ENCODE data around the gene PPP1R3G. TPM values are rescaled to one million over a fixed set of nuclear protein-coding genes. Genes with fewer than 3 reads are reported as not detected.

PPP1R3G gene
- total RNA-seq, 1 experiment from 2014 or later = 0.14 TPM

DNA sequence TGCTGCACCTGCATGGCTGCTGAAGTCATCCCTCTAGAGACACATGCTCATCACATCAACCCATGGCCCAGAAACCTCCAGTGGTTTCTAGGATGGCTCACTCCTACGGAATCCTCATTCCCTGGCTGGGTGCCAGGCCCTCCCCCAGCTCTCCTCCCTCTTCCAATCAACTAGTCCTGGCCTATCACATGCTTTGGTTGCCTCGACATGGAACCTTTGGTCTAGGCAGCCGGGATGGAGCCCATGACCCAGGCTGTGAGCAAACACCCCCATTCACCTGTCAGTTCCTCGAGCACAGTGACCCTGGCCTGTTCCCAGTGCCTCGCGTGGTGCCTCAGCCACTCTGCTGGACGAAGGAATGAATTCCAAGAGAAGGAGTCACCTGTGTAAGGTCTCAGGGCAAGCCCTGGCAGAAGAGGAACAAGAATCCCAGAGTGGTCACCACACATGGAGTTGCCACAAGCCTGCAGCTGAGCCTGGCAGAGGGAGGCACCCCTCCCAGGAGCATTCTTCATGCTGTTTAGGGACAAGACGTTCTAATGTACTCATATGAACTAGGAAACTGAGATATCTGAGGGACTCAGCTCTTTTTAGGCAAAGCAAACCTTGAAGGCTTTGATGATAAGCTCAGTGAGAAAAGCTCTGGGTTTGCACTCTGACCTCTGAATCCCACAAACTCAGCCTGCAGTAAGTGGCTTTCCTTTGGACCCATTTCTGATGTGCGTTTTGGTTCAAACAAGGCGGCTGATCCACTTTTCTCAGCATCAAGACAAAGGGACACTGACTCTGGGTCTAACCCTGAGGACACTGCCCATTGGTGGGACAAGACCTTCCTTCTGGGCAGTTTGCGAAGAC is 40.2 kb downstream of the PPP1R3G start:
- in situ Hi-C loops (cut with HindIII; ENCODE audit: low pct_unique_long_range_greater_than_20kb, low sequenced_read_pairs) = no loop called here
- peak; percentile 85 for DNase-seq (ENCODE audit: low read depth)

DNA sequence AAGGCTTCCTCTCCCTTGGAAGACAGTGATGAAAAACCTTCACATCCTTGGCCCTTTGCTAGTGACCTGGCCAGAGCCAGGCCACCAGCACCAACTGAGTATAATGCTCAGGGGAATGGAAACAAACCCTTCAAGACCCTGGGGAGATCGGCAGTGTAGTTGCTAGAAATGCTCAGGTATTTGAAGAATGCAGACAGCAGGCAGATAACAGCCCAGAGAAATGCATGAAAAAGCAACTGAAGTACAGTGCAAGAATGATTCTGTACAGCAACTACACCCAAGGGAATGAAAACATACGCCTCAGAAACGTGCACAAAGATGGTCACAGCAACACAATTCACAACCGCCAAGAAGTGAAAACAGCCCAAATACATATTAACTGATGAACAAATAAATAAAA is 41.1 kb downstream of the PPP1R3G start:
- DNase-seq (ENCODE audit: low read depth) = peak; percentile 53
- in situ Hi-C loops (cut with HindIII; ENCODE audit: low pct_unique_long_range_greater_than_20kb, low sequenced_read_pairs) = no loop called here

DNA sequence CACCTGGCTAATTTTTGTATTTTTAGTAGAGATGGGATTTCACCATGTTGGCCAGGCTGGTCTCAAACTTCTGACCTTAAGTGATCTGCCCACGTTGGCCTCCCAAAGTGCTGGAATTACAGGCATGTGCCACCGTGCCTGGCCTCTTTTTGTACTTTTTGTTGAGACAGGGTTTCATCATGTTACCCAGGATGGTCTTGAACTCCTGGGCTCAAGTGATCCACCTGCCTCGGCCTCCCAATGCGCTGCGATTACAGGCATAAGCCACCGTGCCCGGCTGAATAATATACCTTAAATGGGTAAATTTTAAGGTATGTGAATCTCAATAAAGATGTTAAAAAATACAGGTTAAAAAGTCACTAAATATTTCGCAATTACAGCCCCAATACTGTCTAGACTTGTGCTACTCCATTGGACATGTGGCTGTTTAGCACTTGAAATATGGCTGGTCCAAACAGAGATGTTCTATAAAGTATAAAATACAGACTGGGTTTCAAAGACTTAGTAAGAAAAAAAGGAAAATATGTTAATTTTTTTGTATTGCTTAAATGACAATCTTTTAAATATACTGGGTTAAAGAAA is 42.1 kb downstream of the PPP1R3G start:
- no peak for DNase-seq (ENCODE audit: low read depth)

DNA sequence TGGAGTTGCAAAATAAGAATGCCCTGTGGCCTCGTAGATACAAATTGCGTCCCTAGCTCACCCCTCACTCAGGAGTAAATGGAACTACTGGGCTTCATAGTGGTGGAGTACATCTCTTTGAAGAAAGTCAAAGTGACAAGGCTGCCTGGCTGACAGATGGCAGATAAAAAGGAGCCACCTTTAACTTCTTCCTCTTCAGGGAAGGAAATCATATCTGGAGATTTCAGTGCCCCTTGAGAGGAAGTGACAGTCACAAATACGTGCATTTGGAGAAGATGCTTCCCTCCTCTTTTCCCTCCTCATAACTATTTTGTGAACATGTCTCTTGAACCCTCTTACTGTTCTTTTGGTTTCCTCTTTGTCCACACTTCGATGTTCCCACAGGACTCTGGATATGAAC is 43.2 kb downstream of the PPP1R3G start:
- no peak for DNase-seq (ENCODE audit: low read depth)
- in situ Hi-C loops (cut with HindIII; ENCODE audit: low pct_unique_long_range_greater_than_20kb, low sequenced_read_pairs) = no loop called here

More for the DNA sequence above, 42.1 kb downstream of the PPP1R3G start:
- in situ Hi-C loops (cut with HindIII; ENCODE audit: low pct_unique_long_range_greater_than_20kb, low sequenced_read_pairs) = no loop called here

DNA sequence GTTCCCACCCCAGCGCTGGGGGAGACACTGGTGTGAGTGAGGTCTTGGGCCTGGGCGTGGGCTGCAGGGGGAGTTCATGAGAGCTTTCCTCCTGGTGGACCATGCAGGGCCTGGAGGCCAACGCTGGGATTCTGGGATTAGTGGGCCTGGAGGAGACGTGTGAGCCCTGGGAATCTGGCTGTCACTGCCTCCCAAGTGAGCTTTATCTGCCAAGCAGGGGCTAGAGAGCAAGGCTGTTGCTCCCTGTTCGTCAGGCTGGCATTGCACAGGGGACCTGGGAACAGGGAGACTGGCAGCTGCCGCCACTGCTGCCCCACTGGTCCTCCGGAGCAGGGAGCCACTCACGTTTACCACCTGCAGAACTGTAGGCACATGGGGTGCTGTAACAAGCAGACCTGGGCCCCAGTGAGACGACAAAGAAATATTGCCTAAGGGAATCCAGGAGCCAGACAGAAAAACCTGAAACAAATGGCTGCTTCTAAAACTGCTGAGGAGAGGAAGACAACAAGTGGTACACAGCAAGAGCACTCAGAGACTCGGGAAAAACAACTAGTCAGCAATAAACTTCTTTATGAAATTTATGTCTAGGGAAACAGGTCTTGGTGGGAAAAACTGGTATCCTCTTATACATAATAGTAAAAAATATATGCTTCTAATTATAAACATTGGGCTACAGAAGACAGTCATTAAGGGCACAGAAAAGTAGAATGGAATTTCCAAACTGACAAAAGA is 45.2 kb downstream of the PPP1R3G start:
- DNase-seq (ENCODE audit: low read depth) = no peak
- in situ Hi-C loops (cut with HindIII; ENCODE audit: low pct_unique_long_range_greater_than_20kb, low sequenced_read_pairs) = no loop called here

DNA sequence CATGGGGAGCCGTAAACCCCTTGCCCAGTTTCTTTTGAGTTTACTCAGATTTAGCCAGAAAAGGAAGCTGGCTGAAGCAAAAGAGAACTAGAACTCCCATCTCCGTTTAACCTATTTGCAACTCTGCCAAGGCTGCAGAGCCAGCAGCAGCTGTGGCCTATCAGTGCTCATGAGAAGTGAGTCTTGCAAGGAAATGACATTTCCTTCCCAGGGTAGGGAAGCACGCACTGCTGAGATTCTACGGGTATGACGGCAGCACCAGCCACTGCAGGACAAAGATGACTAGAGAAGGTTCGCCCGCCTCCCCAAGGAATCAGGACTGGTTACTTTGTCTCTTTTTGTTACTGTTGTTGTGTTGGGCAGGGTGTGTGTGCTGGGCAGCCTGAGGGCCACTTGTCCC is 47.6 kb downstream of the PPP1R3G start:
- in situ Hi-C loops (cut with HindIII; ENCODE audit: low pct_unique_long_range_greater_than_20kb, low sequenced_read_pairs) = no loop called here

DNA sequence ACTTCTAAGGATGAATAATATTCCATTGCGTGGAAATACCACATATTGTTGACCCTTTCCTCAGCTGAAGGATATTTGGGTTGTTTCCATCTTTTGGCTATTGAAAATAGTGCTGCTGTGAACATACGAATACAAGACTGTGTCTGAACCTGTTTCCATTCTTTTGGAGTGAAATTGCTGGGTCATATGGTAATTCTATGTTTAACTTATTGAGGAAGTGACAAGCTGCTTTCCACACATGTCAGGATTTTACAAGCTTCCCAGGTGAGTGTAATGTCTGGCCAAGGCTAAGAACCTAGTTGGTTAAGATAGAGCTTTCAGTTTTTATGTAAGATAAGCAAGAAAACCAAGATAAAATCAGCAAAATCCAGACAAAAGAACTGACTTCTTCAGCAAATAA is 48.8 kb downstream of the PPP1R3G start:
- in situ Hi-C loops (cut with HindIII; ENCODE audit: low pct_unique_long_range_greater_than_20kb, low sequenced_read_pairs) = no loop called here

More for the DNA sequence above, 47.6 kb downstream of the PPP1R3G start:
- DNase-seq (ENCODE audit: low read depth) = no peak

DNA sequence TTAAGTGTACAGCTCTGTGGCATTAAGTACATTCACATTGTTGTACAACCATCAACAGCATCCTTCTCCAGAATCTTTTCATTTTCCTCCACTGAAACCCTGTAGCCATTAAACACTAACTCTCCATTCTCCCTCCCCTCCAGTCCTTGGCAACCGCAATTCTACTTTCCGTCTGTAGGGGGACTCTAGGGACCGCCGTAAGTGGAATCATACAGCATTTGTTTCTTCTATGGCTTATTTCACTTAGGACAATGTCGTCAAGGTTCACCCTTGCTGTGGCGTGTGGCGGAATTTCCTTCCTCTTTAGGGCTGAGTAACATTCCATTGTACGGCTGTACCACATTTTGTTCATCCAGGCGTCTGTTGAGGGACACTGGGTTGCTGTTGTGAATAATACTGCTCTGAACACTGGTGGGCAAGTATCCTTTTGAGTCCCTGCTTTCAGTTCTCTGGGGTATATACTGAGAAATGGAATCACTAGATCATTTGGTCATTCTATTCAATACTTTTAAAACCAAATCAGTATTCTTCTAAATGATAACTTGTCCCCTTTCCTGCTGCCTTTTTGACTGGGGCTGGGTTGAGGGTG is 50.7 kb downstream of the PPP1R3G start:
- in situ Hi-C loops (cut with HindIII; ENCODE audit: low pct_unique_long_range_greater_than_20kb, low sequenced_read_pairs) = no loop called here
- peak; percentile 37 for DNase-seq (ENCODE audit: low read depth)

More for the DNA sequence above, 48.8 kb downstream of the PPP1R3G start:
- no peak for DNase-seq (ENCODE audit: low read depth)

DNA sequence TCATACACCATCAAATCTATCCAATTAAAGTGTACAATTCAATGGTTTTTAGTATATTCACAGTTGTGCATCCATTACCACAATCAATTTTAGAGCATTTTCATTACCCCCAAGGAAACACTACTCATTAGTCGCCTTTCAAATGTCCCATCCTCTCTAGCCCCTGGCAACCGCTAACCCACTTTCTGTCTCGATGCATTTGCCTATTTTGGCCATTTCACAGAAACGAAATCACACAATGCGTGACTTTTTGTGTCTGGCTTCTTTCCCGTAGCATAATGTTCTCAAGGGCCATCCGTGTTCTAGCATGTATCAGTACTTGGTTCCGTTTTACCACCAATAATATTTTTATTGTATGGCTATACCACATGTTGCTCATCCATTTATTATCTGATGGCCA is 51.7 kb downstream of the PPP1R3G start:
- DNase-seq (ENCODE audit: low read depth) = no peak
- in situ Hi-C loops (cut with HindIII; ENCODE audit: low pct_unique_long_range_greater_than_20kb, low sequenced_read_pairs) = no loop called here

Other genes with a start within 250 kb of the PPP1R3G start
- 24.2 and 41.0 TPM in 2 replicates for gene RPP40, start 81.3 kb upstream of the PPP1R3G start, total RNA-seq (2014; rRNA removed; shearing (Covaris generic); ENCODE audit: low replicate concordance)
- 39.1 and 42.3 TPM in 2 replicates for gene LYRM4, start 175.6 kb downstream of the PPP1R3G start, total RNA-seq (2014; rRNA removed; shearing (Covaris generic); ENCODE audit: low replicate concordance)
- gene FARS2, start 176.2 kb downstream of the PPP1R3G start, total RNA-seq (2014; rRNA removed; shearing (Covaris generic); ENCODE audit: low replicate concordance) = 21.0 and 24.0 TPM in 2 replicates

All from Caki2 (cell line).